ENCODE results near the gene RDX. TPM values are rescaled to one million over a fixed set of nuclear protein-coding genes. Genes with fewer than 3 reads are reported as not detected.

RDX gene
- total and polyA plus RNA-seq, 2 of the 13 experiments (the other 11 are each of a cell fraction or from before 2014, with no cell fraction given), result 20.7 to 63.1 TPM

DNA sequence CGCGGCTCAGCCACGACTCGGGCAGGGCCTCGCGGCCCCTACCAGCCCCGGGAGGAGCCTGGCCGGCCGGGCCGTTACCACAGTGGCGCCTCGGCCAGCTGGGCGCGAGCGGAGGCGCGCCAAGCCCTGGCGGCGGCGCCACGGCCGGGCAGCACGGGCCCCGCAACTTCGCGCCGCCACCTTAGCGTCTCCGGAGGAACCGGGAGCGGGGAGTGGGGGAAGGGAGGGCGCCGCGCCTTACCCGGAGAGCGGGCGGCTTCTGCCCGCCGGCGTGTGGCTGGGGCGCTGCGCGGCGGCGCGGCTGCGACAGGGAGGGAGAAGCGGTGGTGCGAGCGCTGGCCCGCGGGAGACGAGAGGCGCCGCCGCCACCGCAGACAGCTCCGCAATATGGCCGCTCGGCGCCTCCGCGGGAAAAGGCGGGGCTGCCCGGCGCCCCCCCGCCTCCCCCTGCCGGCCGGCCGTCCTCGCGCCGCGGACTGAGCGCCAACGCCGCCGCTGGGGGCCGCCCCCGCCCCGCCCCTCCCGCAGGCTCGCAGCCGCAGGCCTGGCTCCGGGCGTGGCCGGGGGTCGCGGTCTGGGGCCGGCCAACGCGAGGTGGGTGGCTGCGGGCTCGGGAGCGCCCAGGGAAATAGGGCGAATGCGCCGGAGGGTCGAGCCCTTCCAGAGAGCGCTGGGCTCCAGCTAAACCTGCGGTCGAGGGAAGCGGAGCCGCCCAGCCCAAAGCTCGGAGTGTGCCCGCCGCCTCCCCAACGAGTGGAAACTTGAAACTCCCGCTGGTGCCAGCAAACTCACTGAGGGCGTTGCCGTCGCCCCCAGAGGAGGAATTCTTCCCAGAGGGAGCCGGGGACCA is at the start of gene RDX (continued):
- no peak for TF ChIP-seq THAP11 (CRISPR knock-in tag; IDR thresholded peaks at IDR 0.05)
- TF ChIP-seq, protein P1, sequence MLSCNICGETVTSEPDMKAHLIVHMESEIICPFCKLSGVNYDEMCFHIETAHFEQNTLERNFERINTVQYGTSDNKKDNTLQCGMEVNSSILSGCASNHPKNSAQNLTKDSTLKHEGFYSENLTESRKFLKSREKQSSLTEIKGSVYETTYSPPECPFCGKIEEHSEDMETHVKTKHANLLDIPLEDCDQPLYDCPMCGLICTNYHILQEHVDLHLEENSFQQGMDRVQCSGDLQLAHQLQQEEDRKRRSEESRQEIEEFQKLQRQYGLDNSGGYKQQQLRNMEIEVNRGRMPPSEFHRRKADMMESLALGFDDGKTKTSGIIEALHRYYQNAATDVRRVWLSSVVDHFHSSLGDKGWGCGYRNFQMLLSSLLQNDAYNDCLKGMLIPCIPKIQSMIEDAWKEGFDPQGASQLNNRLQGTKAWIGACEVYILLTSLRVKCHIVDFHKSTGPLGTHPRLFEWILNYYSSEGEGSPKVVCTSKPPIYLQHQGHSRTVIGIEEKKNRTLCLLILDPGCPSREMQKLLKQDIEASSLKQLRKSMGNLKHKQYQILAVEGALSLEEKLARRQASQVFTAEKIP (CRISPR knock-in tag; IDR thresholded peaks at IDR 0.05; ENCODE audit: borderline replicate concordance), result no peak
- TF ChIP-seq, protein P2, sequence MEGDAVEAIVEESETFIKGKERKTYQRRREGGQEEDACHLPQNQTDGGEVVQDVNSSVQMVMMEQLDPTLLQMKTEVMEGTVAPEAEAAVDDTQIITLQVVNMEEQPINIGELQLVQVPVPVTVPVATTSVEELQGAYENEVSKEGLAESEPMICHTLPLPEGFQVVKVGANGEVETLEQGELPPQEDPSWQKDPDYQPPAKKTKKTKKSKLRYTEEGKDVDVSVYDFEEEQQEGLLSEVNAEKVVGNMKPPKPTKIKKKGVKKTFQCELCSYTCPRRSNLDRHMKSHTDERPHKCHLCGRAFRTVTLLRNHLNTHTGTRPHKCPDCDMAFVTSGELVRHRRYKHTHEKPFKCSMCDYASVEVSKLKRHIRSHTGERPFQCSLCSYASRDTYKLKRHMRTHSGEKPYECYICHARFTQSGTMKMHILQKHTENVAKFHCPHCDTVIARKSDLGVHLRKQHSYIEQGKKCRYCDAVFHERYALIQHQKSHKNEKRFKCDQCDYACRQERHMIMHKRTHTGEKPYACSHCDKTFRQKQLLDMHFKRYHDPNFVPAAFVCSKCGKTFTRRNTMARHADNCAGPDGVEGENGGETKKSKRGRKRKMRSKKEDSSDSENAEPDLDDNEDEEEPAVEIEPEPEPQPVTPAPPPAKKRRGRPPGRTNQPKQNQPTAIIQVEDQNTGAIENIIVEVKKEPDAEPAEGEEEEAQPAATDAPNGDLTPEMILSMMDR (CRISPR knock-in tag; IDR thresholded peaks at IDR 0.05), result no peak
- no peak for TF ChIP-seq MED8 (CRISPR knock-in tag; IDR thresholded peaks at IDR 0.05; ENCODE audit: insufficient replicate concordance)
- no peak for TF ChIP-seq SPEN (CRISPR knock-in tag; IDR thresholded peaks at IDR 0.05; ENCODE audit: low read depth)
- TF ChIP-seq KDM6A (CRISPR knock-in tag; IDR thresholded peaks at IDR 0.05; ENCODE audit: low read depth), result no peak
- TF ChIP-seq, protein P3, sequence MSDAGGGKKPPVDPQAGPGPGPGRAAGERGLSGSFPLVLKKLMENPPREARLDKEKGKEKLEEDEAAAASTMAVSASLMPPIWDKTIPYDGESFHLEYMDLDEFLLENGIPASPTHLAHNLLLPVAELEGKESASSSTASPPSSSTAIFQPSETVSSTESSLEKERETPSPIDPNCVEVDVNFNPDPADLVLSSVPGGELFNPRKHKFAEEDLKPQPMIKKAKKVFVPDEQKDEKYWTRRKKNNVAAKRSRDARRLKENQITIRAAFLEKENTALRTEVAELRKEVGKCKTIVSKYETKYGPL (CRISPR knock-in tag; IDR thresholded peaks at IDR 0.05), result no peak
- TF ChIP-seq, protein P4, sequence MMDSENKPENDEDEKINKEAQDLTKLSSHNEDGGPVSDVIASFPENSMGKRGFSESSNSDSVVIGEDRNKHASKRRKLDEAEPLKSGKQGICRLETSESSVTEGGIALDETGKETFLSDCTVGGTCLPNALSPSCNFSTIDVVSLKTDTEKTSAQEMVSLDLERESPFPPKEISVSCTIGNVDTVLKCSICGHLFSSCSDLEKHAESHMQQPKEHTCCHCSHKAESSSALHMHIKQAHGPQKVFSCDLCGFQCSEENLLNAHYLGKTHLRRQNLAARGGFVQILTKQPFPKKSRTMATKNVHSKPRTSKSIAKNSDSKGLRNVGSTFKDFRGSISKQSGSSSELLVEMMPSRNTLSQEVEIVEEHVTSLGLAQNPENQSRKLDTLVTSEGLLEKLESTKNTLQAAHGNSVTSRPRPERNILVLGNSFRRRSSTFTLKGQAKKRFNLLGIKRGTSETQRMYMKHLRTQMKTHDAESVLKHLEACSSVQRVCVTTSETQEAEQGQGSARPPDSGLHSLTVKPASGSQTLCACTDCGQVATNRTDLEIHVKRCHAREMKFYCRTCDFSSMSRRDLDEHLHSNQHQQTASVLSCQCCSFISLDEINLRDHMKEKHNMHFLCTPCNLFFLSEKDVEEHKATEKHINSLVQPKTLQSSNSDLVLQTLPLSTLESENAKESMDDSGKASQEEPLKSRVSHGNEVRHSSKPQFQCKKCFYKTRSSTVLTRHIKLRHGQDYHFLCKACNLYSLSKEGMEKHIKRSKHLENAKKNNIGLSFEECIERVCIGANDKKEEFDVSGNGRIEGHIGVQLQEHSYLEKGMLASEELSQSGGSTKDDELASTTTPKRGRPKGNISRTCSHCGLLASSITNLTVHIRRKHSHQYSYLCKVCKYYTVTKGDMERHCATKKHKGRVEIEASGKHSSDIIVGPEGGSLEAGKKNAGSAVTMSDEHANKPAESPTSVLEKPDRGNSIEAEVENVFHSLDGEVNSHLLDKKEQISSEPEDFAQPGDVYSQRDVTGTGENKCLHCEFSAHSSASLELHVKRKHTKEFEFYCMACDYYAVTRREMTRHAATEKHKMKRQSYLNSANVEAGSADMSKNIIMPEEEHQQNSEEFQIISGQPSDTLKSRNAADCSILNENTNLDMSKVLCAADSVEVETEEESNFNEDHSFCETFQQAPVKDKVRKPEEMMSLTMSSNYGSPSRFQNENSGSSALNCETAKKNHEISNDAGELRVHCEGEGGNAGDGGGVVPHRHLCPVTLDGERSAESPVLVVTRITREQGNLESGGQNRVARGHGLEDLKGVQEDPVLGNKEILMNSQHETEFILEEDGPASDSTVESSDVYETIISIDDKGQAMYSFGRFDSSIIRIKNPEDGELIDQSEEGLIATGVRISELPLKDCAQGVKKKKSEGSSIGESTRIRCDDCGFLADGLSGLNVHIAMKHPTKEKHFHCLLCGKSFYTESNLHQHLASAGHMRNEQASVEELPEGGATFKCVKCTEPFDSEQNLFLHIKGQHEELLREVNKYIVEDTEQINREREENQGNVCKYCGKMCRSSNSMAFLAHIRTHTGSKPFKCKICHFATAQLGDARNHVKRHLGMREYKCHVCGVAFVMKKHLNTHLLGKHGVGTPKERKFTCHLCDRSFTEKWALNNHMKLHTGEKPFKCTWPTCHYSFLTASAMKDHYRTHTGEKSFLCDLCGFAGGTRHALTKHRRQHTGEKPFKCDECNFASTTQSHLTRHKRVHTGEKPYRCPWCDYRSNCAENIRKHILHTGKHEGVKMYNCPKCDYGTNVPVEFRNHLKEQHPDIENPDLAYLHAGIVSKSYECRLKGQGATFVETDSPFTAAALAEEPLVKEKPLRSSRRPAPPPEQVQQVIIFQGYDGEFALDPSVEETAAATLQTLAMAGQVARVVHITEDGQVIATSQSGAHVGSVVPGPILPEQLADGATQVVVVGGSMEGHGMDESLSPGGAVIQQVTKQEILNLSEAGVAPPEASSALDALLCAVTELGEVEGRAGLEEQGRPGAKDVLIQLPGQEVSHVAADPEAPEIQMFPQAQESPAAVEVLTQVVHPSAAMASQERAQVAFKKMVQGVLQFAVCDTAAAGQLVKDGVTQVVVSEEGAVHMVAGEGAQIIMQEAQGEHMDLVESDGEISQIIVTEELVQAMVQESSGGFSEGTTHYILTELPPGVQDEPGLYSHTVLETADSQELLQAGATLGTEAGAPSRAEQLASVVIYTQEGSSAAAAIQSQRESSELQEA (CRISPR knock-in tag; IDR thresholded peaks at IDR 0.05; ENCODE audit: not compliant biosample characterization), result no peak
- no peak for TF ChIP-seq TOE1 (CRISPR knock-in tag; IDR thresholded peaks at IDR 0.05)
- TF ChIP-seq ZNF101 (CRISPR knock-in tag; IDR thresholded peaks at IDR 0.05; ENCODE audit: borderline replicate concordance, low read depth), result no peak
- no peak for TF ChIP-seq RAD21 (CRISPR knock-in tag; IDR thresholded peaks at IDR 0.05)
- TF ChIP-seq MYC (CRISPR knock-in tag; IDR thresholded peaks at IDR 0.05; ENCODE audit: borderline replicate concordance), result no peak
- TF ChIP-seq, protein P5, sequence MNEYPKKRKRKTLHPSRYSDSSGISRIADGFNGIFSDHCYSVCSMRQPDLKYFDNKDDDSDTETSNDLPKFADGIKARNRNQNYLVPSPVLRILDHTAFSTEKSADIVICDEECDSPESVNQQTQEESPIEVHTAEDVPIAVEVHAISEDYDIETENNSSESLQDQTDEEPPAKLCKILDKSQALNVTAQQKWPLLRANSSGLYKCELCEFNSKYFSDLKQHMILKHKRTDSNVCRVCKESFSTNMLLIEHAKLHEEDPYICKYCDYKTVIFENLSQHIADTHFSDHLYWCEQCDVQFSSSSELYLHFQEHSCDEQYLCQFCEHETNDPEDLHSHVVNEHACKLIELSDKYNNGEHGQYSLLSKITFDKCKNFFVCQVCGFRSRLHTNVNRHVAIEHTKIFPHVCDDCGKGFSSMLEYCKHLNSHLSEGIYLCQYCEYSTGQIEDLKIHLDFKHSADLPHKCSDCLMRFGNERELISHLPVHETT (CRISPR knock-in tag; conservative IDR thresholded peaks at IDR 0.05), result no peak
- no peak for TF ChIP-seq CCAR2 (optimal IDR thresholded peaks at IDR 0.05; ENCODE audit: low read depth, low read length)
- no peak for TF ChIP-seq TEAD3 (CRISPR knock-in tag; optimal IDR thresholded peaks at IDR 0.05; ENCODE audit: borderline replicate concordance)

Measured in HepG2 (cell line).